SH-SY5Y (cell line): Measurements from ENCODE around the gene MAGEF1.

Source experiments
- GATA2 ChIP-seq: IDR thresholded peaks from 2 replicates; pipeline ENCODE4 v1.6.1; 2011; ENCODE audit warnings: mild to moderate bottlenecking, low read depth, low read length
- GATA3 ChIP-seq: IDR thresholded peaks from 2 replicates; pipeline ENCODE4 v1.6.1; 2011; ENCODE audit warnings: low read depth, mild to moderate bottlenecking, low read length, moderate library complexity

GRCh38 chr3:184750349-184751083 is 38.7 kb upstream of the MAGEF1 start:
- no peak for TF ChIP-seq GATA2
- no peak for TF ChIP-seq GATA3
